ENCODE results near the gene SH3GL3. TPM values are rescaled to one million over a fixed set of nuclear protein-coding genes. Genes with fewer than 3 reads are reported as not detected.

Gene SH3GL3, protein sequence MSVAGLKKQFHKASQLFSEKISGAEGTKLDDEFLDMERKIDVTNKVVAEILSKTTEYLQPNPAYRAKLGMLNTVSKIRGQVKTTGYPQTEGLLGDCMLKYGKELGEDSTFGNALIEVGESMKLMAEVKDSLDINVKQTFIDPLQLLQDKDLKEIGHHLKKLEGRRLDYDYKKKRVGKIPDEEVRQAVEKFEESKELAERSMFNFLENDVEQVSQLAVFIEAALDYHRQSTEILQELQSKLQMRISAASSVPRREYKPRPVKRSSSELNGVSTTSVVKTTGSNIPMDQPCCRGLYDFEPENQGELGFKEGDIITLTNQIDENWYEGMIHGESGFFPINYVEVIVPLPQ
- polyA plus RNA-seq (ENCODE audit: insufficient read length): 3.9 TPM

DNA sequence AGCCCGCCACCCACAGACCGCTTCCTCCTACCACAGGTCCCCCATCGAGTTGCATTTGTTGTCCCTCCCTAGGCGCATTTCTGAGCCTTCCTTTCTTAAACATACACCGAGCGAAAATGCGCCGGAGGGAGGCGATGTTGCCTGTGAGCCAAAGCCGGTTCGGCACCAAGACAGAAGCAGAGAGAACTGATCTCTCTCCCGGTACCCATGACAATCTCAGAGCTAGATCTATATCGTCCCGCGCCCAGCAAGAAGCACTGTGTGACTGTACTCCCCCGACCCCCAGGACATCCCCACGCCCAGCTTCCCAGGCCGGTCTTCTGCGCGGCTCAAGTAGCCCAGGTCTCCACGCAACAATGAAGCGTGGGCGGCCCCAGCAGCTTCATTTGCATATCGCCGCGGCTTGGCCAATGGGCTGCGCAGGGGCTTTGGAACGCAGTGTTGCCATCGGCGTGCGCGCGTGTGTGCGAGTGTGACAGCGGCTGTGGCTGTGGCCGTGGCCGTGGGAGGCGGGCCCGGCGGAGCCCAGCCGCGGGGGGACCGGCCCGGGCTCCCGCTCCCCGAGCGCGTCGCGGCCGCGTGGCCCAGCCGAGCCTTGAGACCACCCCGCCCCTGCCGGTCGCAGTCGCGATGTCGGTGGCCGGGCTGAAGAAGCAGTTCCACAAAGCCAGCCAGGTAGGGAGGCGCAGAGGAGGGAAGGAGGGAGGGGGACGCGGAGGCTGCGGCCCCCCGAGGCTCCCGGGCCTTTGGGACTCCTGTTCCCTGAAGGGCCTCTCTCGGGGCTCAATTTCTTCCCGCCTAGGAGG, at the start of gene SH3GL3:
TSS of gene SH3GL3 (plus strand) at position 438 of the 806 bp plus-strand sequence. CDS start at position 631, 193 bp downstream.
- DNase-seq: peak; percentile 89

DNA sequence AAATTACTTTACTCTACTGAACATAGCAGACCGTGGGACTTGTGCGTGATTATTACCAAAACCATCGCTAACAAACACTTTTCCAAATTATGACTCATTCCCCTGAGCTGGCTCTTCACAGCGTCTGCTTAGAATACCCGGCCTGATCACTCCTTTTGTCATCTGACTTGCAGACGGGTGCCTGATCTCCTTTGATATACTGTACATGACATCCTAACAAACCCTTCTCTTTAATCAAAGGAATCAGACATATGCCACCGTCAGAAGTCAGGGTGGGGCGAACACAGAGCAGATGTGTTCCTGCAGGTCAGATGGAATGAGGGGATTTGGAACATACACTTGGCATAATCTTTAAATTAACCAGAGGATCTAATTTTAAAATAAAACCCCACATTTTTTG, 48.5 kb upstream of the SH3GL3 start:
- DNase-seq: no peak

DNA sequence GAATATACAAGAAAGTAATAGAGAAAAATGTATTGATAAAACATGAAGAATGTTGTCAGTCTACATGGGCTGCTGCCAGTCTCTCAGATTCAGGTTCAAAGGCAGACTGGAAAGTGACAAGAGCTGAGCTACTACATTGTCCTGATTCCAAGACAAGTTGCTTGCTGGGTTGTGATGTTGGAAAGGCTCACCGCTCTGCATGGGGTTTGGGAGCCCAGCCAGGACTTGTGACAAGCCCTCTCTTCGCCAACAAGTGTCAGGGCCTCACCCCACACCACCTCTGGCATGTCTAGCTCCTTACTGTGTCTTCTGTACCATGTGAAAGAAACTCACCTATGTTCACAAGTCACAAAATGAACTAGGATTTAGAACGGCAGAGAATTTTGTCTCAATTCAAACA, 43.0 kb upstream of the SH3GL3 start:
- no peak for DNase-seq

DNA sequence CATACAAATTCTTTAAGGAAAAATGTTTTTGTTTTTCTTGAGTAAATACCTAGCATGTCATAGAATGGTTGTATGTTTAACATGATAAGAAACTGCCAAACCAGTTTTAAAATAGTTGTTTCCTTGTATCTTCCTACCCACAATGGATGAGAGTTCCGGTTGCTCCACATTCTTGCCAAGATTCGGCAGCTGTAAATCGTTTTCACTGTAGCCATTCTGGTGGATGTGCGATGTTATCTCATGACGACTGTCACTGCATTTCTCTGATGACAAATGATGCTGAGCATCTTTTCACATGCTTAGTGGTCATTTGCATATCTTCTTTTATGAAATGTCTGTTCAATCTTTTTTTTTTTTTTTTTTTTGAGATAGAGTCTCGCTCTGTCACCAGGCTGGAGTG, 36.6 kb upstream of the SH3GL3 start:
- DNase-seq: no peak

DNA sequence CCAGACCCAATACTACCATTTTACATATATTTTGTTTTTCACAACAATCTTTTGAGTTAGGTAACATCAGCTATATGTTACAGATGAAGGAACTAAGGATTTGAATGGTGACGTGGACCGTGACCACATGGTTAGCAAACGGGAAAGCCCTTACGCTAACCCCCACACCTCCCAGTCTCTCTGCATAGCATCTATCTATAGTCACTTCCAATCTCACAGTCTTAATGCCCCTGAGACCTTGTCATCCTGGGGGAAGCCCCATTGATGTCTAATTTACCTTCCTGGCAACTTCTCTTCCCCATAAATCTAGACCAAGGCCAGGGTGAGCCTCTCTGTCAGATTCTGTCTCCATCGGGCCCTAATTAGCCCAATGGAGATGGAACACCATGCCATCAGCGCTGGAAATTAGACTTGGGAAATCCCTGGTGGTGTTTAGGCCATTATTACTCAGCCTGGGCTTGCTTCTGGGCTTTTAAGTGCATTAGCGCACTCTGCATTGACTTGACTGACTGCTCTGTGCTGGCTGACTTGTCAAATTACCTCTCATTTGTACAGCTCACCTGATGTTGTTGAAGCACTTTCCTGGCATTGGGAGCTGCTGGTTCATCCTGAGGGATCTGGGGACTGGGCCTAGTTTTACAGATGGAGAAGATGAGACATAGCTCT, 34.0 kb upstream of the SH3GL3 start:
- DNase-seq: no peak

DNA sequence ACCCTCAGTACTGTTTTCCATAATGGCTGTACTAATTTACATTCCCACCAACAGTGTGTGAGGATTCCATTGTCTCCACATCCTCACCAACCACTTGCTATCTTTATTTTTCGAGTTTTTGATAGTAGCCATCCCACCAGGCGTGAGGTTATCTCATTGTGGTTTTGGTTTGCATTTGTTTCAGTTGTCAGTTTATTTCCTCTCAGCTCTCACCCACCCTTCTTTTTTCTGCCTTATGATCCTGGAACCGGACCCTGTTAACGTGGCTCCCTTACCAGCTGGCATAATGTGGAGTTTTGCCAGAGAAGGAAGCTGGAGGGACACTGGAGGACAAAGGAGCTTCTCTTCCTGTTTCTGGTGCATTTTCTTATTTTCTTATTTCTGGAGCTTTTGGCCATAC, 25.1 kb upstream of the SH3GL3 start:
- DNase-seq: no peak

DNA sequence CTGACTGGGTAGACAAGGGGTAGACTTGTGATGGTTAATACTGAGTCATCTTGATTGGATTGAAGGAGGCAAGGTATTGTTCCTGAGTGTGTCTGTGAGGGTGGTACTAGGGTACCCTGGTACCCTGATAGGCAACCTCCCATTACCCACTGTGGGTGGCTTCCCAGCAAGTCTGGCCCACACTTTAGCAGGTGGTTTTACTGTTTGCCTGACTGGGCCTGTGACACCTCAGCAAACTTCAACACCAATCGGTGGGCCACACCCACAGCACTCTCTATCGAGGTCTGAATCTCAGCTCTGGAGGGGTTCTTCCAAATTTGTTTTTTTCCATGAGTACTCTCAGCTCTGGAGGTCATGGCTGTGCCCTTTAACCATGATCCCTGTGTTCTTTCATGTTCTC, 24.6 kb upstream of the SH3GL3 start:
- DNase-seq: no peak

DNA sequence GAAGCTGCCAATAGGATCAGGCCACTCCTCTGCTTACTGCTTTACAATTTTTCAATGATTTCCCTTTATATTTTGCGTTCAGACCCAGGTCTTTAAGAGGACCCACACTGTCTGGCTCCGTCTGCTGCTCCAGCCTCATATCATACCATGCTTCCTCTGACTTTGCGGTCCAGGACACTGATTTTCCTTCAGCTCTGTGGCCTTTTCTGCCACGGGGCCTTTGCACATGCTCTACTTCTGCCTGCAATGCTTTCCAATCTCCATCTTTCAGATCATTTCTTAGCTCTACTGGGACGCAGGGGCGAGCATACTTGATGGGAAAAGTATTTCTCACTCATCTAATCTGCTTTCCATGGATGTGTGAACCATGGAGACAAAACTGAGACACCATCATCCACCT, 23.0 kb upstream of the SH3GL3 start:
- no peak for DNase-seq

DNA sequence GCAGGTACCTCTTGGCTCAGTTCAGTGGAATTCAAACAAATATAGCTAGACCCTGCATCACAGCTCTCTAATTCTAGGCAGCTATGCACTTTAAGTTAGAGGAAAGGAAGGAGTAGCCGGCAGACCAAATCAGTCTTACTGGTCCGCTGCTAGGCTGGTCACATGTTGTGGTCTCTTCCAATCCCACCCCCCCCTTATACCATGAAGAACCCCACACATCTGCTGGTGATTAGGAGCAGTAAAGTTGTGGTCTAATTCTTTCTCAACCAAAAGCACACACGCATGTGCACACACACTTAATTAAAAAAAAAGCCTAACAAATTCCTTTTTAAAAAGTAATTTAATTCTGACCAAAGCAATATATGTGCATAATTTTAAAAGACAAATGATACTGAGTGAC, 16.7 kb upstream of the SH3GL3 start:
- DNase-seq: no peak

DNA sequence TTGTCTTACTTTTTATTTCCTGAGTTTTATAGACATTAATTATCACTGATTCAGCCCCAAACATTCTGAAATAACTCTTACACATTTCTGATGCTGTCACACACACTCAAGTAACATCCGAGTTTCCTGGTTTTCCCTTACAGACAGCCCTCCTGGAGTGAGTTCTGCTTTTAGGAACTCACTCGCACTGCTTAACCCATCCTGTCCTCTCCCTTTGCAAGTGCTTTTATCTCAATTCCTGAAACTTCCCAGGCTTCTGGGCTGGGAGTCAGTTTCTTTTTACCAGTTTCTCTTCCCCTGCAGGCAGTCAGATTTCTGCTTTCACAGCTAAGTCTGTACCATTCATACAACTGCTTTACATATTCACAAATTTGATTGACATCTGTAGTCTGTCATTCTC, 15.6 kb upstream of the SH3GL3 start:
- DNase-seq: no peak

DNA sequence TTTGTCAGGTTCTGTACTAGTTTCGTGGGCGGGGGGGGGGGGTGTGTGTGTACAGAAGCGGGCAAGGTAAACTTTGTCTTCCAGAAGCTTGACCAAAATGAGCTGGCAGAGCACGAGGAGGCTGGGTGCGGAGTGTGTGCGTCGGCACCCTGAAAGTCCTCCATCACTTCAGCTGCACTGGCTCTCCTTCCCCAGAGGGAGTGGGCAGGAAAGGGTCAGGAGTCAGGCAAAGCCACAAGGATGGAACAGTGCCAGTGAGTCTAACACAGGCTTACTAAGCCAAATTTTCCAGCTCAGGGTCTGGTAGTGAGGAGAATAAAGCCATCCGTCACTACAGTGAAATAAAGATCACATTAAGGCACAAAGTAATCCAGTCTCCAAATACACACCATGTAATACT, 11.9 kb upstream of the SH3GL3 start:
- no peak for DNase-seq

DNA sequence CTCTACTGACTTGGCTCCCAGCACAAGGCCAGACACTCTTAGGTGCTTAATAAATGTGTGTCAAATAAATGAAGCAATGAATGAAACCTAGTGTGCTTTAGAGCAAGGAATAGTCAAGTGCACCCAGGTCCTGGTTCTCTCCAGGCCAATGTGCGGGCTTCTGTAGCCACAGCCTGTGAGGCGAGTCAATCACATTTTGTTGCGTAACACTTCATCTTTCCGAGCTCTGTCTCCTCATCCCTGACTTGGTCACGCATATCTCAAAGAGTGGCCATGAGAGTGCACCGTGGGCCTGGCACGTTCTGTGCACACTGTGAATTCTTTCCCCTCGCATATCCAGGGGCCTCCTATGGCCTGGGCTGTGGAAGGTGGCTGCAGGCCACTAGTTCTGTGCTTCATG, 11.4 kb upstream of the SH3GL3 start:
- DNase-seq: no peak

DNA sequence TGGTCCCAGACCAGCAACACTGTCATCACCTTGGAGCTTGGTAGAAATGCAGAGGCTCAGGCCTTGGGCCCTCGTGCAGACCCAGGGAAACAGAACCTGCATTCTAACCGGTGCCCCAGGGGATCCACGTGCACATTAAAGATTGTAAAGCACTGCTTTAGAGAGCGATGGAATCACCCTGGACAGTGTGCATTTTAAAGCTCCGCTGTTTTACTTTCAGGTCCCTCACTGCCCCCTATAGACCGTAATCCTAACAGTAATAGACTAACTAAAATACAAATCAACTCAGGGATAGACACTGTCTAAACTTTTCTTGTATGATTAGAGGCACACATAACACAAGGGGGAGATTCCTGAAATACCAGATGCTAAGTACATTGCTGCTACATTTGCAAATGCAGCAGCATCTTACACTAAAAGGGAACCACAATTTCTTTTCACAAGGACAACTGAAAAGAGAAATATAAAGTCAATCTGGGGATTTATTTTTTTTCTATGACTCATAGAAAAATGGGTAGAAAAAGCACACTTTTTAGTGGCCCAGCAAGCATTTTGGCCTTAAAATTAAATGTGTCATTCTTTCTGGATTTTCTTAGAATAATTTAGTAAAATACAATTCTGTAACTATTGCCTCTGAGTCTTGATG, 10.5 kb upstream of the SH3GL3 start:
- no peak for DNase-seq

DNA sequence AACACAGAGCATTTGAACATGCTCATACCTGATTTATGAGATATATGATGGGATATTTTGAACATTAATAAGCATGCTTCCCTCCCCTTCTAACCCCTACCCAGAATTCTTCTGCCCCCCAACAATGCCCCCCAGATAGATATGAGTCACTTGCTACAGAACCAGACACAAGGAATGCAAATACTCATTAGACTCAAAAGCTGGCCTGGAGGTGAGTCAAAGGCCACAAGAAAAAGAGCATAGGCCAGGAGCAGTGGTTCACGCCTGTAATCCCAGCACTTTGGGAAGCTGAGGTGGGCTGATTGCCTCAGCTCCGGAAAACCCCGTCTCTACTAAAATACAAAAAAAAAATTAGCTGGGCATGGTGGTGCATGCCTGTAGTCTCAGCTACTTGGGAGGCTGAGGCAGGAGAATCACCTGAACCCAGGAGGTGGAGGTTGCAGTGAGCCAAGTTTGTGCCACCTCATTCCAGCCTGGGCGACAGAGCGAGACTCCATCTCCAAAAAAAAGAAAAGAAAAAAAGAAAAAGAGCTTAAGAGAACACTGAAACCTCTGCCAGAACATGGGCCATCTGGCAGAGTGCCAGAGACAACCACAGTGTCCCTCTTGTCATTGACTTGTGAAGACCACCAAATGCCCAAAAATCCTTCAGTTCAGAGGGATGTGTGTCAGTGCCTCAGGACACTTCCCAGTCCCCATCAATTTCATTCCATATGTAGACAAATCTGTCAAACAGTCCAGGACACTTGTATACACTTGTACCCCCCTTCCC, 3.9 kb upstream of the SH3GL3 start:
- no peak for DNase-seq

DNA sequence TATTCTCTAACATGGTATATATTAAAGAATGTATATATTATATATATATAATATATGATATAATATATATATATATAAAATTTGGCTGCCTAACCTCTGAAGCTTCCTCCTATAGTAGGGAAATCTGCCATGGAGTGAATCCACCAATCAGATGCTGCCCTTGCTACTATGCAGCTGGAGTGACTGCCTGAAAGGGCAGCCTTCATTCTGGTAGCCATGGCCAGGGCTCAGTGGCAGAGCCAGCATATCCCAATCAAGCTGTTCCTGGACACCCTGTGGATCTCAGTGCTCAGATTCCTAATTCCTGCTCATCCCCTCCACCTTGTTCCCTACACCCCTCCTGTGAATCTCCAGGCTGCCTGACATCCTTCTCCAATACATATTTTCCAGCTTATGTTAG, 2.2 kb upstream of the SH3GL3 start:
- DNase-seq: no peak

DNA sequence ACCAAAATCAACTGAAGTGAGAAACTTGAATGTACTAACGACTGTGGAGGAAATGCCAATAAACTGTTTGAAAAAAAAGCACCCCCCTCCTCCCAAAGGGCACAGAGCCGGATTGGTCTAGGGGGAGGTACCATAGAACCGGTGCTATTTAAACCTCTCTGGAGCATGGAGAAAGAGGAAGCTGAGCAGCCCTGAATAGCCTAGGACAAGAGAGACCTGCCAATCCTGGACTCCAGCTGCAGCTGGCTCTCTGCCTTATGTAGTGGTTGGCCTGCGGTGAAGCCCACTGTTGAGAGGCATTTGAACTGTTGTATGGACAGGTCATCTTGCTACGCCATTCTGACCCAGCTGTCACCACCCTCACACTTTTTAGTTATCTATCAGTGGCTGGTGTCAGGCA, 1.5 kb upstream of the SH3GL3 start:
- no peak for DNase-seq

DNA sequence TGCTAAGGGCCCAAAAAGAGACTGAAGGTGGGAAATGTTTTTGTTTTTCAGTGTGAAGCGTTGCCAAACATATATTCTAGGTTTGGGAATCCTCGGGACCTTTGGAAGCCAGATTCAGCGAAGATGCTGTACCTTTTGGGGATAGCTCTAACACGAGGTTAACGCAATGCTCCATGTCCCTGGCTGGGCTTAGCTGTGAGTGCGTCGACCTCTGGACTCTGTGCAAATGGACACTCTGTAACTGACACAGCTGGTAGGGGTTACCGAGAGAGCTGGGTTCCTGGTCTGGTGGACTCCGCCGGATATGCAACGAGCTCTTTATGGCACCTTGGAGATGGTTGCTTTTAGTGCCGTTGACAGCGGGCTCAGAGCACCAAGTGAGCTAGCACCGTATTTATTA, 724 bp upstream of the SH3GL3 start:
- DNase-seq: no peak

DNA sequence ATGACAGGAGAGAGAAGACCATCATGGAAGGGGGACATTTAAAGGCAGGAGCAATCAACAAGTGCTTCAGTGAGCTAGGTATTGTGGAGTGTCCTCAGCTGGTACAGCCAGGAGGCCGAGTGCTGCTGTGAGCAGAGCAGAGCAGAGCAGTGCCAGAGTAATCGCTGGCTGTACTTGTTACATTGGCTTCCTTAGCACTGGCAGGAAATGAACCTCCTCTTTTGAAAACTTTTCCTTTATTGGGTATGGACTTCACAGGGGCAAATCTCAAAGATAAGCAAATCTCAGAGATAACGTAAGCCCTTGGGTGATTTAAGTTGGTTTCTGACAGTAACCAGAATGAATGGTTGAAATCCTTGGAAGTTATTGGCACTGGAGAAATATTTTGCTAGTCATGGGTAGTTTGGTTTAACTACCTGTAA, 2.1 kb downstream of the SH3GL3 start:
- no peak for DNase-seq

DNA sequence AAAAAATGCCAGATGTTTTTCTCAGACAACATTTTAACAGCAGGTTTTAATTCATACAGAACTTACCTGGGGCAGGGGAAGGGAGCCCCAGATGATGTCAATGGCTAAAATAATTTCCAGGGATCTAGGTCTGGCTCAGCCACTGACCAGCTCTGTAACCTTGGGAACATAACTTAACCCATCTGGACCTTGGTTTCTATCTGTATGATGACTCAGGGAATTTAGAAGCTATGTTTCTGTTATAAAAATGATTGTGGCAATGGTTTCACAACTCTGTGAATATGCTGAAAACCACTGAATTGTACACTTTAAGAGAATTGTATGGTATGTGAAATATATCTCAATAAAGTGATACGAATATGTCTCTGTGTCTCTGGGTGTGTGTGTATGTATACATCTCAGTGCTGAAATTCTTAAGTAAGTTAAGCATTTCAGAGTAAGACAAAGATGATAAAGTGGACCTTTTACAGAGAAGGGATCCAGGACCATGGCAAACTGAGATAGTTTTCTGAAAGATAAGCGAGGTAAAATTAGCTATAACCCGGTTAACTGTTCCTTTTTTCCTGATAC, 2.9 kb downstream of the SH3GL3 start:
- DNase-seq: no peak

DNA sequence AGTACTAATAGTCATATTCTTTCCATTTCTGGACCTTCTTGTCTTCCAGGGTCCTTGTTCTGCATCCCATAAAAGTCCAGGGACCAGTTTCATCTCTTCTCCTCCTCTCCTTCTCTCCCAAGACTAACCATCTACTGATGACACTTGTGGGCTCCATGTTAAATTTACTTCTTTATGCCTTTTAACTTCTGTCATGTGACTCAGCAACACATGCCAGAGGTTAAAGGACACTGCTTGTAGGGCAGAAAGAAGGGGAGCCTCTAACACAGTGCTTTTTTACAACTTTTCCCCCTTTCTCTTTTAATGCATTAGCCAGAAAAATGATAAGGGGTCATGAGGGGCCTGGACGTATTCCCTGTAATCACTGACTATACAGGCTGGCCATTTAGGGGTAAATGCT, 10.0 kb downstream of the SH3GL3 start:
- no peak for DNase-seq

DNA sequence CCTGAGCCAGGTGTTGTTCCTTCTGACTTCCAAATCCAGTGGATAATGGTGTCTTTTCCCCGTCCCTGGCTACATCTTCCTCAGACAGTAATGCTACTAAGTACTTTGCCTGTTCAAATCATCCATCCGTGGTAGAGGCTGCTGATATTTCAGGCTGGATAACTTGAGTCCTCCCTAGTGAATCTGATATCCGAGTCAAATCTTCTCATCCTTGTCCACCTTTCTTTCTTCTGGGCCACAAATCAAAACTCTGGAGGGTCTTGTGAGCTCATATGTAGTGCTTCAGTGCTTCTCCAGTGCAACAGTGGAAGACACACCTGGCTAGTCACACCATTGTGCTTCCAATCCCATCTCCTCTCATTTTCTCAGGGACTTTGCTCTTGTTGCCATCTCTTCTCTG, 11.2 kb downstream of the SH3GL3 start:
- no peak for DNase-seq

DNA sequence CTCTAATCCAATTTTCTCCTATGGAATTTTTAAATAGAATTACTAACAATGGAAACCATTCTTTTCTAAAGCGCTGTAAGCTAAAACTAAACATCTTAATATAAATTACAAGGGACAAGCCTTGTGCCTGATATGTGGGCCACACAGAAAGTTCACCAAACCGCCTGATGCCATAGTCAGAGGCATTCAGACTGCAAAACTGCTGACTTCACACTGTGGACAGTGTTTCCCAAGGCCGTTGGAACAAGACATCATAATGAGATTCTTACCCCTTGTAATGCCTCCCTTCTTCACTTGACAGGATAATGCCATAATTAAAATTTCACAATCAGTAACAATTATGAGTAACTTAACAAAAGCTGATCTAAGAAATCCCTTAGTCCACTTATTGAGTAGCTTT, 14.9 kb downstream of the SH3GL3 start:
- no peak for DNase-seq
